ENCODE data around the gene GSC2.

Gene GSC2

GRCh38 chr22:19151329-19152191 lies 1.5 kb upstream of the GSC2 start:
- DNase-seq, result no peak

GRCh38 chr22:19150482-19151328 lies 613 bp upstream of the GSC2 start:
- no peak for DNase-seq

- DNase-seq, result no peak
Measured at GRCh38 chr22:19149047-19149883, 827 bp downstream of the GSC2 start.

GRCh38 chr22:19148417-19149046 lies 1.6 kb downstream of the GSC2 start:
- no peak for DNase-seq

GRCh38 chr22:19147195-19147780 lies 2.8 kb downstream of the GSC2 start:
- DNase-seq, result no peak

GRCh38 chr22:19146215-19146968 lies 3.7 kb downstream of the GSC2 start:
- DNase-seq, result no peak

GRCh38 chr22:19143967-19144400 lies 6.1 kb downstream of the GSC2 start:
- DNase-seq, result no peak

GRCh38 chr22:19143212-19143611 lies 6.9 kb downstream of the GSC2 start:
- no peak for DNase-seq

GRCh38 chr22:19142394-19142793 lies 7.7 kb downstream of the GSC2 start:
- DNase-seq, result no peak

GRCh38 chr22:19139974-19140373 lies 10.1 kb downstream of the GSC2 start:
- no peak for DNase-seq

GRCh38 chr22:19139001-19139356 lies 11.1 kb downstream of the GSC2 start:
- no peak for DNase-seq

- DNase-seq, result no peak
Measured at GRCh38 chr22:19138217-19139000, 11.7 kb downstream of the GSC2 start.

GRCh38 chr22:19137384-19138216 lies 12.5 kb downstream of the GSC2 start:
- no peak for DNase-seq

- no peak for DNase-seq
Measured at GRCh38 chr22:19136915-19137314, 13.2 kb downstream of the GSC2 start.

- DNase-seq, result no peak
Measured at GRCh38 chr22:19134874-19135273, 15.2 kb downstream of the GSC2 start.

- DNase-seq, result no peak
Measured at GRCh38 chr22:19134176-19134831, 15.8 kb downstream of the GSC2 start.

- DNase-seq, result no peak
Measured at GRCh38 chr22:19133561-19133960, 16.5 kb downstream of the GSC2 start.

- DNase-seq, result no peak
Measured at GRCh38 chr22:19132693-19133400, 17.2 kb downstream of the GSC2 start.

All from NCI-H1930 (cell line).